Glutamatergic neuron (in vitro differentiated cells): Measurements from ENCODE around the gene IGLL1. TPM values are rescaled to one million over a fixed set of nuclear protein-coding genes. Genes with fewer than 3 reads are reported as not detected.
"Not testable (repeated sequence)": the region's sequence is repeated elsewhere in the genome, so short reads cannot be mapped to it uniquely, and the experiment has no call there.

Experiments used
- DNase-seq: peaks from one replicate; pipeline ENCODE4 v3.0.0; 2022
- H3K27ac Mint-ChIP-seq: one replicate; pipeline ENCODE4 v1.8.0; 2020; ENCODE audit warnings: mild to moderate bottlenecking, mixed read lengths, inconsistent platforms; ENCODE audit not compliant: unreplicated experiment
- H3K27me3 Mint-ChIP-seq: one replicate; pipeline ENCODE4 v1.8.0; 2020; ENCODE audit warnings: mild to moderate bottlenecking, moderate library complexity, mixed read lengths, inconsistent platforms; ENCODE audit not compliant: unreplicated experiment
- H3K36me3 Mint-ChIP-seq: one replicate; pipeline ENCODE4 v1.8.0; 2020; ENCODE audit warnings: mild to moderate bottlenecking, mixed read lengths, inconsistent platforms; ENCODE audit not compliant: unreplicated experiment
- H3K4me1 Mint-ChIP-seq: one replicate; pipeline ENCODE4 v1.8.0; 2020; ENCODE audit warnings: mild to moderate bottlenecking, low read depth, mixed read lengths, inconsistent platforms; ENCODE audit not compliant: unreplicated experiment
- H3K4me3 Mint-ChIP-seq: one replicate; pipeline ENCODE4 v1.8.0; 2020; ENCODE audit warnings: mild to moderate bottlenecking, mixed read lengths, inconsistent platforms; ENCODE audit not compliant: unreplicated experiment
- H3K9me3 Mint-ChIP-seq: one replicate; pipeline ENCODE4 v1.8.0; 2020; ENCODE audit warnings: mild to moderate bottlenecking, moderate library complexity, mixed read lengths, inconsistent platforms; ENCODE audit not compliant: unreplicated experiment
- CTCF ChIP-seq: fragments of 200-600 bp; sonication (generic); IDR thresholded peaks from one replicate; pipeline ENCODE4 v1.5.0; 2021; ENCODE audit not compliant: partially characterized antibody, unreplicated experiment
- total RNA-seq: library from RNA; stranded (reverse); fragmentation: NEBNext Ultra II Directional; extraction: Animal tissue kit (Norgen Biotek cat#: 25700); gene quantifications from one replicate; pipeline ENCODE4 v1.2.1, GENCODE V29; 2021; ENCODE audit not compliant: unreplicated experiment

Gene IGLL1
- total RNA-seq, 1 donor from 2014 or later: not detected

- Mint-ChIP-seq H3K27me3 (no peaks in the 10 kb centered on the region), H3K4me3 (no peak overlapping the region), H3K4me1 (peaks cover 1% of the 10 kb centered on the region), H3K27ac (no peak overlapping the region), H3K9me3 (peaks cover 5% of the 10 kb centered on the region), H3K36me3 (peaks cover 17% of the 10 kb centered on the region)
- no peak for TF ChIP-seq CTCF
- DNase-seq: no peak
Measured at GRCh38 chr22:23548501-23549197, 31.4 kb downstream of the IGLL1 start.

- Mint-ChIP-seq H3K4me1 (peaks cover 1% of the 10 kb centered on the region), H3K36me3 (peaks cover 17% of the 10 kb centered on the region), H3K27ac (no peak overlapping the region), H3K27me3 (no peaks in the 10 kb centered on the region), H3K4me3 (no peak overlapping the region), H3K9me3 (peaks cover 5% of the 10 kb centered on the region)
- TF ChIP-seq CTCF: no peak
- no peak for DNase-seq
Measured at GRCh38 chr22:23547818-23548500, 32.1 kb downstream of the IGLL1 start.

- peaks cover 17% of the 10 kb centered on the region for H3K36me3 Mint-ChIP-seq
- not testable (repeated sequence) for H3K27me3 Mint-ChIP-seq, DNase-seq, H3K4me3 Mint-ChIP-seq, H3K4me1 Mint-ChIP-seq, H3K27ac Mint-ChIP-seq, H3K9me3 Mint-ChIP-seq
Measured at GRCh38 chr22:23547382-23547781, 32.7 kb downstream of the IGLL1 start.

- TF ChIP-seq CTCF: no peak
- H3K27me3 Mint-ChIP-seq: no peaks in the 10 kb centered on the region
- H3K4me3 Mint-ChIP-seq: no peak overlapping the region
- peaks cover 17% of the 10 kb centered on the region for H3K36me3 Mint-ChIP-seq
- DNase-seq: no peak
- H3K4me1 Mint-ChIP-seq: peaks cover 5% of the 10 kb centered on the region
- no peak overlapping the region for H3K27ac Mint-ChIP-seq
- H3K9me3 Mint-ChIP-seq: peaks cover 5% of the 10 kb centered on the region
Measured at GRCh38 chr22:23544852-23545251, 35.2 kb downstream of the IGLL1 start.

GRCh38 chr22:23543506-23544000, 36.5 kb downstream of the IGLL1 start:
- Mint-ChIP-seq H3K36me3 (peaks cover 17% of the 10 kb centered on the region), H3K4me1 (peaks cover 12% of the 10 kb centered on the region)
- DNase-seq, H3K9me3 Mint-ChIP-seq, H3K4me3 Mint-ChIP-seq, H3K27ac Mint-ChIP-seq, H3K27me3 Mint-ChIP-seq: not testable (repeated sequence)

GRCh38 chr22:23542933-23543332, 37.2 kb downstream of the IGLL1 start:
- TF ChIP-seq CTCF: no peak
- Mint-ChIP-seq H3K36me3 (peaks cover 14% of the 10 kb centered on the region), H3K4me1 (peaks cover 16% of the 10 kb centered on the region), H3K4me3 (no peak overlapping the region), H3K27me3 (peaks cover 3% of the 10 kb centered on the region), H3K9me3 (peaks cover 6% of the 10 kb centered on the region), H3K27ac (no peak overlapping the region)
- no peak for DNase-seq

GRCh38 chr22:23542391-23542790, 37.7 kb downstream of the IGLL1 start:
- H3K27me3 Mint-ChIP-seq, H3K27ac Mint-ChIP-seq, DNase-seq, H3K9me3 Mint-ChIP-seq, H3K36me3 Mint-ChIP-seq, H3K4me3 Mint-ChIP-seq: not testable (repeated sequence)
- H3K4me1 Mint-ChIP-seq: peaks cover 20% of the 10 kb centered on the region
